Neural progenitor cell (in vitro differentiated cells): ENCODE results near the gene IP6K1. TPM values are rescaled to one million over a fixed set of nuclear protein-coding genes. Genes with fewer than 3 reads are reported as not detected.
"Not testable (repeated sequence)": the region's sequence is repeated elsewhere in the genome, so short reads cannot be mapped to it uniquely, and the experiment has no call there.

ENCODE experiments used
- DNase-seq: peaks from one replicate; pipeline ENCODE4 v3.0.0-alpha.2; 2016; ENCODE audit warnings: low spot score
- H2AFZ ChIP-seq: fragments of 200-600 bp; sonication (generic); replicated peaks from 2 replicates; pipeline ENCODE4 v1.6.1; 2016; ENCODE audit warnings: antibody characterized with exemption
- H3F3A ChIP-seq: fragments of 200-600 bp; sonication (generic); 2 replicates; pipeline ENCODE4 v1.6.1; 2016; ENCODE audit warnings: antibody characterized with exemption, low read depth
- H3K27ac ChIP-seq: fragments of 200-600 bp; sonication (generic); 2 replicates; pipeline ENCODE4 v1.5.1; 2016; ENCODE audit warnings: mild to moderate bottlenecking
- H3K27me3 ChIP-seq: fragments of 200-600 bp; sonication (generic); 2 replicates; pipeline ENCODE4 v1.6.1; 2016; ENCODE audit warnings: mild to moderate bottlenecking, moderate library complexity
- H3K36me3 ChIP-seq: fragments of 200-600 bp; sonication (generic); 2 replicates; pipeline ENCODE4 v1.5.1; 2016
- H3K4me1 ChIP-seq: fragments of 200-600 bp; sonication (generic); 2 replicates; pipeline ENCODE4 v1.6.1; 2016; ENCODE audit warnings: mixed run types
- H3K4me2 ChIP-seq: fragments of 200-600 bp; sonication (generic); 2 replicates; pipeline ENCODE4 v1.6.1; 2016
- H3K4me3 ChIP-seq: fragments of 200-600 bp; sonication (generic); 2 replicates; pipeline ENCODE4 v1.5.1; 2016
- H3K79me2 ChIP-seq: fragments of 200-600 bp; sonication (generic); 2 replicates; pipeline ENCODE4 v1.6.1; 2016; ENCODE audit warnings: low read depth
- H3K9ac ChIP-seq: fragments of 200-600 bp; sonication (generic); 2 replicates; pipeline ENCODE4 v1.6.1; 2016
- H3K9me3 ChIP-seq: fragments of 200-600 bp; sonication (generic); 2 replicates; pipeline ENCODE4 v1.5.1; 2016; ENCODE audit warnings: low read depth
- H4K20me1 ChIP-seq: fragments of 200-600 bp; sonication (generic); 2 replicates; pipeline ENCODE4 v1.6.1; 2016; ENCODE audit warnings: low read depth
- H3K27ac Mint-ChIP-seq: 3 replicates; pipeline ENCODE4 v1.8.0; 2021; ENCODE audit warnings: mixed read lengths
- H3K27me3 Mint-ChIP-seq: 2 replicates; pipeline ENCODE4 v1.8.0; 2022; ENCODE audit warnings: low read depth, mild to moderate bottlenecking, inconsistent platforms, moderate library complexity, mixed read lengths; ENCODE audit not compliant: insufficient read depth
- H3K36me3 Mint-ChIP-seq: 3 replicates; pipeline ENCODE4 v1.8.0; 2021; ENCODE audit warnings: mixed read lengths
- H3K4me1 Mint-ChIP-seq: 3 replicates; pipeline ENCODE4 v1.8.0; 2021; ENCODE audit warnings: mixed read lengths
- H3K4me3 Mint-ChIP-seq: 3 replicates; pipeline ENCODE4 v1.8.0; 2021; ENCODE audit warnings: mild to moderate bottlenecking, moderate library complexity, mixed read lengths
- H3K9me3 Mint-ChIP-seq: 3 replicates; pipeline ENCODE4 v1.8.0; 2020; ENCODE audit warnings: mixed read lengths
- CTCF ChIP-seq: fragments of 200-600 bp; sonication (generic); IDR thresholded peaks from 2 replicates; pipeline ENCODE4 v1.5.1; 2017; ENCODE audit warnings: antibody characterized with exemption, mild to moderate bottlenecking
- EZH2 ChIP-seq: fragments of 200-600 bp; sonication (generic); IDR thresholded peaks from 2 replicates; pipeline ENCODE4 v1.6.1; 2017; ENCODE audit warnings: antibody characterized with exemption, mild to moderate bottlenecking, moderate library complexity
- EZH2phosphoT487 ChIP-seq: fragments of 200-600 bp; sonication (generic); IDR thresholded peaks from 2 replicates; pipeline ENCODE4 v1.6.1; 2017; ENCODE audit warnings: antibody characterized with exemption
- total RNA-seq: library from RNA; depleted of rRNA; stranded (reverse); fragments of >200 nt; gene quantifications from 2 replicates; pipeline ENCODE4 v1.2.3, GENCODE V29; 2015; ENCODE audit warnings: low replicate concordance

The IP6K1 gene
- total RNA-seq = 26.3 and 41.2 TPM in 2 replicates

- Mint-ChIP-seq H3K27ac (peak within 1 kb of the TSS; percentile 95), H3K9me3 (no peaks in the 10 kb centered on the region), H3K27me3 (peaks cover 6% of the 10 kb centered on the region), H3K4me1 (peaks cover 39% of the 10 kb centered on the region), H3K36me3 (peaks cover 10% of the 10 kb centered on the region), H3K4me3 (peak within 1 kb of the TSS; percentile 94)
- Histone ChIP-seq H3F3A (peaks cover 8% of the 10 kb centered on the region), H2AFZ (peak within 1 kb of the TSS; percentile 40), H3K4me1 (peaks cover 3% of the 10 kb centered on the region), H3K9ac (peak within 1 kb of the TSS; percentile 71), H3K4me2 (peak within 1 kb of the TSS; percentile 94), H3K36me3 (no peaks in the 10 kb centered on the region), H3K9me3 (no peaks in the 10 kb centered on the region), H4K20me1 (peaks cover 15% of the 10 kb centered on the region), H3K4me3 (peak within 1 kb of the TSS; percentile 81), H3K79me2 (peaks cover 47% of the 10 kb centered on the region), H3K27ac (peak within 1 kb of the TSS; percentile 36), H3K27me3 (no peaks in the 10 kb centered on the region)
- no peak for TF ChIP-seq EZH2
- TF ChIP-seq CTCF = no peak
- no peak for TF ChIP-seq EZH2phosphoT487
- DNase-seq = peak; percentile 100
Observed at GRCh38 chr3:49786357-49787181, at the start of gene IP6K1. TSS of gene IP6K1 (minus strand) at chr3:49786542. CDS start at chr3:49748040, 38,502 bp downstream.

- Histone ChIP-seq H3K27ac (no peak overlapping the region), H3K36me3 (peaks cover 2% of the 10 kb centered on the region), H2AFZ (no peak overlapping the region), H3K4me3 (no peak overlapping the region), H3K4me2 (no peak overlapping the region), H3F3A (peaks cover 6% of the 10 kb centered on the region), H4K20me1 (no peaks in the 10 kb centered on the region), H3K79me2 (no peaks in the 10 kb centered on the region), H3K4me1 (no peaks in the 10 kb centered on the region), H3K9me3 (no peaks in the 10 kb centered on the region), H3K9ac (no peak overlapping the region), H3K27me3 (no peaks in the 10 kb centered on the region)
- H3K4me1 Mint-ChIP-seq = no peaks in the 10 kb centered on the region
- H3K27me3 Mint-ChIP-seq = no peaks in the 10 kb centered on the region
- DNase-seq = no peak
- no peak for TF ChIP-seq EZH2
- no peak for TF ChIP-seq EZH2phosphoT487
- TF ChIP-seq CTCF = no peak
- peaks cover 8% of the 10 kb centered on the region for H3K36me3 Mint-ChIP-seq
- no peak overlapping the region for H3K4me3 Mint-ChIP-seq
- H3K9me3 Mint-ChIP-seq = no peaks in the 10 kb centered on the region
- H3K27ac Mint-ChIP-seq = no peak overlapping the region
Observed at GRCh38 chr3:49831341-49831740, 45.0 kb upstream of the IP6K1 start.

- H4K20me1 ChIP-seq = no peaks in the 10 kb centered on the region
- H3K4me2 ChIP-seq = no peak overlapping the region
- H3F3A ChIP-seq = peaks cover 9% of the 10 kb centered on the region
- no peaks in the 10 kb centered on the region for H3K9me3 Mint-ChIP-seq
- H3K4me3 Mint-ChIP-seq = no peak overlapping the region
- H3K36me3 ChIP-seq = peaks cover 5% of the 10 kb centered on the region
- H3K4me1 Mint-ChIP-seq = no peaks in the 10 kb centered on the region
- no peaks in the 10 kb centered on the region for H3K4me1 ChIP-seq
- no peaks in the 10 kb centered on the region for H3K79me2 ChIP-seq
- no peak overlapping the region for H3K4me3 ChIP-seq
- H3K27me3 Mint-ChIP-seq = no peaks in the 10 kb centered on the region
- H3K27ac ChIP-seq = peak overlapping the region; percentile 29
- H2AFZ ChIP-seq = no peak overlapping the region
- no peak overlapping the region for H3K27ac Mint-ChIP-seq
- no peaks in the 10 kb centered on the region for H3K27me3 ChIP-seq
- H3K9me3 ChIP-seq = no peaks in the 10 kb centered on the region
- no peak for DNase-seq
- peaks cover 4% of the 10 kb centered on the region for H3K36me3 Mint-ChIP-seq
- no peak overlapping the region for H3K9ac ChIP-seq
- TF ChIP-seq CTCF = no peak
- no peak for TF ChIP-seq EZH2phosphoT487
- TF ChIP-seq EZH2 = no peak
Observed at GRCh38 chr3:49826016-49826415, 39.7 kb upstream of the IP6K1 start.

GRCh38 chr3:49823131-49823530 is 36.8 kb upstream of the IP6K1 start:
- H3K4me3 ChIP-seq, H3K4me2 ChIP-seq, H3K27ac ChIP-seq, H3F3A ChIP-seq, H2AFZ ChIP-seq, H3K36me3 Mint-ChIP-seq, H3K9ac ChIP-seq, H3K27me3 Mint-ChIP-seq, H3K4me3 Mint-ChIP-seq, H3K36me3 ChIP-seq, H3K27ac Mint-ChIP-seq, H3K4me1 Mint-ChIP-seq, DNase-seq, H3K79me2 ChIP-seq, H3K27me3 ChIP-seq, H3K4me1 ChIP-seq, H3K9me3 Mint-ChIP-seq, H3K9me3 ChIP-seq, H4K20me1 ChIP-seq: not testable (repeated sequence)
